Peyer's patch (tissue), 4 donors: Measurements from ENCODE around the gene MPC2. TPM values are rescaled to one million over a fixed set of nuclear protein-coding genes. Genes with fewer than 3 reads are reported as not detected.
"Not testable (repeated sequence)": the region's sequence is repeated elsewhere in the genome, so short reads cannot be mapped to it uniquely, and the experiment has no call there.

Experiments used
- DNase-seq, 3 donors: peaks; one replicate each; pipeline ENCODE4 v3.0.0-alpha.2; 2017 to 2019
- H3K27ac ChIP-seq, 4 donors: fragments of 200-600 bp; sonication (generic); one replicate each; pipeline ENCODE4 v1.5.1; 2016 to 2019
- H3K27me3 ChIP-seq, 2 donors: fragments of 200-600 bp; sonication (generic); one replicate each; pipeline ENCODE4 v1.5.1; 2019
- H3K36me3 ChIP-seq, 3 donors: fragments of 200-600 bp; sonication (generic); one replicate each; pipeline ENCODE4 v1.5.1; 2016 to 2019
- H3K4me1 ChIP-seq, 4 donors: fragments of 200-600 bp; sonication (generic); one replicate each; pipeline ENCODE4 v1.5.1; 2016 to 2019
- H3K4me3 ChIP-seq, 4 donors: fragments of 200-600 bp; sonication (generic); 1 replicate in 3 of 4; 2 replicates in 1 of 4; pipeline ENCODE4 v1.5.1; 2016 to 2019; ENCODE audit warnings: mild to moderate bottlenecking in 1 of 4
- H3K9me3 ChIP-seq, 4 donors: fragments of 200-600 bp; sonication (generic); one replicate each; pipeline ENCODE4 v1.5.1; 2016 to 2019; ENCODE audit warnings: mild to moderate bottlenecking in 1 of 4
- CTCF ChIP-seq, 6 experiments: fragments of 450-650 bp in 4 of 6; fragments of 200-600 bp in 2 of 6; sonication (generic) in 1 of 6; IDR thresholded peaks; one replicate each; pipeline ENCODE4 v1.5.1; 2017 to 2019; ENCODE audit warnings: antibody characterized with exemption in 6 of 6, mild to moderate bottlenecking in 3 of 6, moderate library complexity in 1 of 6
- POLR2A ChIP-seq, 2 donors: fragments of 450-650 bp; IDR thresholded peaks; one replicate each; pipeline ENCODE4 v1.5.1; 2017; ENCODE audit warnings: antibody characterized with exemption in 2 of 2, mild to moderate bottlenecking in 2 of 2, moderate library complexity in 2 of 2
- total RNA-seq, 4 donors: library from RNA; depleted of rRNA; stranded (reverse); fragments of >200 nt; gene quantifications; one replicate each; pipeline ENCODE4 v1.1.0, GENCODE V29; 2016

MPC2 gene
- total RNA-seq, 4 donors from 2014 or later, result 31.6 to 93.9 (median 61.6) TPM

GRCh38 chr1:167876597-167877175 is 60.2 kb downstream of the MPC2 start:
- DNase-seq, result no peak
- Histone ChIP-seq H3K36me3 (no peaks in the 10 kb centered on the region), H3K4me3 (no peak overlapping the region), H3K27me3 (no peaks in the 10 kb centered on the region), H3K9me3 (no peaks in the 10 kb centered on the region), H3K4me1 (no peaks in the 10 kb centered on the region), H3K27ac (no peak overlapping the region)
- no peak for TF ChIP-seq POLR2A (IDR thresholded peaks at IDR 0.05)

GRCh38 chr1:167871331-167871730 is 65.5 kb downstream of the MPC2 start:
- DNase-seq, result no peak
- TF ChIP-seq CTCF (IDR thresholded peaks at IDR 0.05) (no peak), POLR2A (IDR thresholded peaks at IDR 0.05) (no peak)
- no peaks in the 10 kb centered on the region for H3K36me3 ChIP-seq
- H3K9me3 ChIP-seq, result no peaks in the 10 kb centered on the region
- no peaks in the 10 kb centered on the region for H3K27me3 ChIP-seq
- no peak overlapping the region for H3K27ac ChIP-seq
- H3K4me3 ChIP-seq, result no peak overlapping the region
- no peaks in the 10 kb centered on the region for H3K4me1 ChIP-seq

- H3K4me3 ChIP-seq, H3K36me3 ChIP-seq, H3K9me3 ChIP-seq, DNase-seq, H3K27me3 ChIP-seq, H3K4me1 ChIP-seq, H3K27ac ChIP-seq: not testable (repeated sequence)
Measured at GRCh38 chr1:167869157-167870001, 67.5 kb downstream of the MPC2 start.

- H3K27me3 ChIP-seq, H3K9me3 ChIP-seq, H3K27ac ChIP-seq: not testable (repeated sequence)
Measured at GRCh38 chr1:167866739-167867414, 70.0 kb downstream of the MPC2 start.

More at GRCh38 chr1:167866739-167867414, 70.0 kb downstream of the MPC2 start:
- H3K4me3 ChIP-seq, H3K4me1 ChIP-seq, H3K36me3 ChIP-seq, DNase-seq: not testable (repeated sequence)

Other genes with a start within 250 kb of the MPC2 start
- gene MPZL1, start 215.1 kb downstream of the MPC2 start, total RNA-seq, result 10 to 100 TPM; 23.1 to 87.7 (median 66.6) TPM
- 1 to 10 TPM in 3 of 4 donors, not detected in 1; 1.2 to 4.9 (median 2.4) TPM for gene ADCY10, start 22.9 kb downstream of the MPC2 start, total RNA-seq
- 100 to 1,000 TPM; 106 to 139 (median 114) TPM for gene DCAF6, start 389 bp downstream of the MPC2 start, total RNA-seq
- gene GPR161, start 199.9 kb upstream of the MPC2 start, total RNA-seq, result 1 to 10 TPM in 3 of 4 donors, under 1 TPM in 1; 0.35 to 2.3 (median 1.8) TPM
- gene TIPRL, start 241.9 kb upstream of the MPC2 start, total RNA-seq, result 10 to 100 TPM in 3 of 4 donors, 1 to 10 TPM in 1; 9.1 to 29.4 (median 16.8) TPM